DMS79 (cell line): ENCODE measurements around the gene AP4B1.
A peak's percentile ranks its signal among the peaks of the same experiment; 100 is the strongest.

Source experiments
- DNase-seq: peaks from one replicate; lab custom pipeline; 2025; lab: John Stamatoyannopoulos, UW

The AP4B1 gene

DNA sequence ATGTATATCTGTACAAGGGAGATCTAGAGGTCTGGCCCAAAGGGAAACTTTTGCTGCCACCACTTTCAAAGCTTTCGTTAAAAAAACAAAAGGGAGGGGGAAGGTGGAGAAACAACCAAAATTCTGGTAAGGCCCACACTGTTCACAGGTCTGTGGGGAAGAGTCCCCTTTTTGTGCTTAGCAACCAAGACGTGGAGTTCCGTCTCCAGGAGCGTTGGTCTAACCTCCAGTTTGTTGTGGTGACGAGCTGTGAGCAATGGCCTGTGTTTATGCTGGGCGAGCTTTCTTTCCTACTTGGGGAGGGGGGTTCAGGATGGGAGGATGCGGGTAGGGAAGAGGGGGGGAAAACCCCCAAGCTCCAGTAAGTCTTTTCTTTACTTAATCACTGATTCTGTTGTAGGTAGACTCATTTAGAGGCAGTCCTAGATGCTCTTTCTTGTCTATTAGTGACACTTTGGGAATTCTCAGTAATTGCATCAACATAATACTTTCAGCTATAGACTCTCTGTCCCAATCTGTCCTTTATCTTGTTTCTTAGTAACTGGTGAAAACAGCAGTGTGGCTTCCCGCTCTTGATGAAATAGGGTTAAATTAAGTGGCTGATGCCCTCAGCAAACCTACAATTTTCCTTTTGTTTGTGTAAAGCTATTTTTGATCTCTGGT, 26.0 kb upstream of the AP4B1 start:
- DNase-seq, result no peak

DNA sequence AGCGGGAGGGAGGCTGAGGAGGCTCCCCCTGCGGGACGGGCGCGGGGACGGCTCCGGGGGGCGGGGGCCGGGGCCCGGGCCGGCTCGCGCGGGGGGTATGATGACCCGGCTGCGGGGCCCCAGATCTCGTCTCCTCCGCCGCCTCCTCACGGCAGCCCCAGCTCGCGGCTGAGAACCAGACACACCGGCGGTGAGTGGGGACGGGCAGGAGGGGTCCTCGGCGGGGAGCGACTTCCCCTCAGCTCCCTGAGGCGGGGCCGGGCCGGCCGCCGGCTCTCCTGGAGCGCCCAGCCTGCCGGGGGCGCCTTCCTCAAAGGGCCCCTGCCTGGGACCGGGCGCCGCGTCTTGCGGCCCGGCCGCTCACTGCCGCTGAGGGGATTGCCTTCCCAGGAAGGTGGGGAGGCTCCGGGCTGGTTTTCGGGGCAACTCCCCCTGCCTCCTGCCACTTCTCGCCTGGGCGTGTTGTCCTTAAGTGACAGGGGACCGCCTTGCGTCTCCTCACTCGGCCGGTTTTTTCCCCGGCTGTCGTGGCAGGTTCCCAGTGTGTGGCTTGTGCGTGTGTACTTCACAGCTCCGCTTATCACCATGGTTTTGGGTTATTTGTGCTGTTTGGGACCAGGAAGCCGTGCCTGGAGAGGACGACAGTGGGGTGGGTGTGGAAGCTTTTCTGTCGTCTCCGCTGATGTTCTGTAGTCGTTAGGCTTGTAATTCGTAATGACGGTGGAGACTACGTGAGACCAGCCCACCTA, 25.3 kb upstream of the AP4B1 start:
- peak; percentile 7 for DNase-seq

- peak; percentile 75 for DNase-seq
These were observed 24.5 kb upstream of the AP4B1 start, which contains the start of gene HIPK1 for GRCh38 chr1:113928941-113929749. TSS of gene HIPK1 (plus strand) at chr1:113929324.

DNA sequence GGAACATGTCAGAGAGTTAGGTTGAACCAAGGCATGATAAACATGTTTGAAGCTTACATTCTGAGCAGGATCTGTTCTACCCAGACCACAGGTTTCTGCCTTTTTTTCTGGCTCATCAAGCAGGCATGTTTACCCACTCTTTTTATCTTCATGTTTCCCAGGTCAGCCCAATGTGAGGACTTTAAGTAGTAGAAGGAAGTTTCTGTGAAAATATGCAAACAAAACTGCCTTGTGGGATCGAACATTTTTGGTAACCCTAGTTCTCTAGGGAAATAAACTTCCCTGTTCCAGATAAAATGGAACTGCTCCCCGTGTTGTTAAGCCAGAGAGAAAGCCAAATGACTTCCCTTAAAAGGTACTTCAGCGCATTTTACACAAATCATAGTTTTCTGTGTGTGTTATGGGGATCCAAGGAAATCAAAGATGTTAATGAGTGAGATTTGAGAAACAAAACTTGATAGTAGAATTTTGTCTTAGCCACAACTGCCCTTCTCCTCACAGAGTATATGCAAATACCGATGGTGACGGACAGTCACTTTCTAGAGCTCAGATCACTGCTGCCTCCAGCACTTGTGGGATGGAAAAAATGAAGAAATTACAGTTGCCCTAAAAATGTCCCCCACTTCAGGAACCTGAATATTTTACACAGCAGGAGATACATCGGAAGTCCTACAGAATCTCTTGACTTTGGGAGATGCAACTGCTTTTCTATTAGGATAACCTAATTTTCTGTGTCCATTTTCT, 23.8 kb upstream of the AP4B1 start:
- DNase-seq, result no peak

DNA sequence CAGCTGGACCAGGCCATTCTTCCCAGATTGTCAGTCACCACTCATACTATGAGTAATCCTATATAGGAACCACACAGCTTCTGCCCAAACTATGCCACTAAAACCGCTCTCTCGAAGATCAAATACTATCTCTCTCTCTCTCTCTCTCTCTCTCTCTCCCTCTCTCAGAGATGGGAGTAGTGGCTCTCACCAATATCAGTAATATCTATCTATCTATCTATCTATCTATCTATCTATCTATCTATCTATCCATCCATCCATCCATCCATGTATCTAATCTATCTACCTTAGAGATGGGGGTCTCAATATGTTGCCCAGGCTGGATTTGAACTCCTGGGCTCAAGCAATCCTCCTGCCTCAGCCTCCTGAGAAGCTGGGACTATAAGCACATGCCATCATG, 19.9 kb upstream of the AP4B1 start:
- DNase-seq, result no peak

DNA sequence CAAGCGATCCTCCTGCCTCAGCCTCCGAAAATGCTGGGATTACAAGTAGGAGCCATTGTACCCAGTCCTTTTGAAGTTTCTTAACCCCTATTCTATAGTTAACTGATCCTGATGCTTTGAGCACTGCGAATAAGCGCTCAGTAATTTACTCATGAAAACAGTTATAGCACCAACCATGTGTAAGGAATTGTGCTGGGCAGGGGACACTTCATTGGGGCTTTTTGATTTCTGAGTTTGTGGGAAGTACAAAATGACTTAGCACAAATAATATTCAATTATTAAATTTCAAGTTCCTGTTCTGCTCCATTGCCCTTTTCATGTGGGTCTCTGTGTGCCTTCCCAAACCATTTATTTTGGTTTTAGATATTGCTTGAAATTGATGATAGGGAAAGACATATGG, 18.4 kb upstream of the AP4B1 start:
- DNase-seq, result no peak

- no peak for DNase-seq
These were observed 13.6 kb upstream of the AP4B1 start for GRCh38 chr1:113918243-113918642.

DNA sequence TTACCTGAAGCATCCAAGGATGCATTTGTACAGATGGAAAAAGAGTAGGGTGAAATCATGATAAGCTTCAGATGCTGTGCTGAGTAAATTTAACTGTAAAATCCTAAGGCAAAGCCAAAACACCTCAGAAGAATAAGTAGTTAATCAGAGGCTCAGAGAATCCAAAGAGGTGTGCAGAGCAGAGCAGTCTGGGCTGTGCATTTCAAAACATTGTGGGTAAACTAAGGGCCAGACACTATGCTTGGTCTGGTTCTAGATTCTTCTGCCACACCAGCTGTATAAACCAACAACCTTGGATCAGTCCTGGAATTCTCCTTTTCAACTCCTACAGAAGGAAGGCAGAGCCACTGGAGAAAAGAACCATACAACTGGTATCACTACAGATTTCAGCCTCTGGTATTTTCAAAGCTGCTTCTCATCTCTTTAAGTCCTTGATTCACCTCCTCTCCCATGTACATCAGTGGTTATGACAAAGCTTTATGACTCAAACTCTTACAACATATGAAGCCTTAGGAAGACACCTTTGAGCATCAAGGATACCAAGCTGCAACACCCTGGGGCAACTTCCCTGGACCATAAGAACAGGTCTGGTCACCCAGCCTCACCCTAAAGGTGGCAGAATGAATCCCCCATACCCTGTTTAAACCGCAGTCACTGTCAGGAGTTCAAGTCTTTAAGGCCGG, 12.9 kb upstream of the AP4B1 start:
- no peak for DNase-seq

GRCh38 chr1:113916974-113917373, 12.4 kb upstream of the AP4B1 start:
- no peak for DNase-seq

DNA sequence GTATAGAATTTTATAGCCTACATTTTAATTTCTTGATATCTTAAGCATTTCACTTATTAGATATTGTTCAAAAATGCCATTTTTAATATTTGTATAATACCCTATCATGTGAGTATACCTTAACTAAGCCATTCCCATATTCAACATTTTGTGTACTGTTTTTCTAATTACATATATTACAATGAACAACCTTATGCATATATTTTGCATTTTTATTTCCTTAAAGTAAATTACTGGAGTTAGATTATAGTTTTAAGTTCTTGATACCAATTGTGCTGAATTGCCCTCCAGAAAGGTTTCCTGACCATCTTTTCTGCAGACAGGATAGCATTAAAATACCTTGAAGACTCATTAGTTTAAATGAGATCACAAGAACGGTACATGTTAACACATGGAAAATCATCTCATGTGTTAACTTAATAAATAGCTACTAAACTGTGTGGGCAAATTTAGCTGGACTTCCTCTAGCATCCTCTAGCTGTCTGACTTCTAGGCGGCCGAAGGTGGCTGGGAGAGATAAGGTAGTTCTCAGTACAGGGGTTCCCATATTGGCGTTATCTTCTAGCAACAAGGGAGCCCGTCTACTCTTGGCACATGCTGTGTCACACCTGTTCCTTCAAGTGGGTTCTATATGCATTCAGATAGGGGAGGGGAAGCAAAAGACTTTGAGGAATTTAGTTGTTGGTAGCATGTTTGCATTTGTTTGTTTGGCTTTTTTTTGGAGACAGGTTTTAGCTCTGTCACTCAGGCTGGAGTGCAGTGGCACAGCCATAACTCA, 9.5 kb upstream of the AP4B1 start:
- no peak for DNase-seq

GRCh38 chr1:113913312-113913668, 8.7 kb upstream of the AP4B1 start:
- DNase-seq, result no peak

DNA sequence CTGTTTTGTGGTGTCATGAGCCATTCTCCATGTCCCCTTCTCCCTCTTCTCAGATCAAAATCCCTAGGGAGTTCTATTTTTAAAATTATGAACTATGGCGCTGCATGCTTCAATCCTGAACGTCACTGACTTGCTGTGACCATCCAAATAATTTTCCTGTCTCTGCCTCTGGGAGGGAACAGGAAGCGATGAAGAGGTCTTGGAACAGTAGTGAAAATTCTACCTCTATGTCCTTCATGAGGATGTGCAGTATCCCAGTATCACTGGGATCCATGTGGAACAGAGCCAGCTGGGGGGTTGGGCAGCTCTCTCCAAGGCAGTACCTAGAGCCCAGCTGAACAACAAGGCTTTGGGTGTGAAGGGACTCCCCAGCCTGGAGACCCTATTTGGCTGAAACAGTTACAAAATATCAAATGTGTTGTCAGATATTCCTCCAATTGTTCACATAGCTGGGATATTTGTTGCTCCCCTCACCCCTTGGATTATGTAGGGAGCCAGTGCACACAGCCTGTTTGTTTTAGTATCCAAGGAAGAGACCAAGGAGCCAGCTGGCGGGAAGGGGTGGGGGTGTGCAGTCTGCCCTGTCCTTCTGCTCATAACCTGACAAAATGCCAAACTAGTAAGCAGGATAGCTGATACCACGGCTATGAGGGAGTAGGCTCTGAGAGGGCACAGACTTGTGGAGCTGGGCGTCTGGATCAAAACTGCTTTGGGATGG, 8.2 kb upstream of the AP4B1 start:
- no peak for DNase-seq

DNA sequence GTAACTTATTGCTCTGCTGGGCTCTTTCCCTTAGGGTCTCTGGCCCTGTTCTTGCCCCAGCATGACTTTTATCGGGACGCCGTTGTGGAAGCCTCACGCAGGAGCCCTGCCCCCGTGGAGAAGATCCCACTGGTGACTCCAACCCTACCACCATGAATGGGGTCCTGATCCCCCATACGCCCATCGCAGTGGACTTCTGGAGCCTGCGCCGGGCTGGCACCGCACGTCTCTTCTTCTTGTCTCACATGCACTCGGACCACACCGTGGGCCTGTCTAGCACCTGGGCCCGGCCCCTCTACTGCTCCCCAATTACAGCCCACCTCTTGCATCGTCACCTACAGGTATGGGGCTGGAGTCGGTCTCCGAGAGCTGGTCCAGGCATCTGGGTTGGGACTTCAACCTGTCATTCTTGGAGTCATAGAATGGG, 849 bp upstream of the AP4B1 start:
- no peak for DNase-seq

GRCh38 chr1:113904293-113904673, 316 bp downstream of the AP4B1 start:
- peak; percentile 46 for DNase-seq

- no peak for DNase-seq
These were observed 902 bp downstream of the AP4B1 start for GRCh38 chr1:113903501-113904292.

- no peak for DNase-seq
These were observed 3.4 kb downstream of the AP4B1 start for GRCh38 chr1:113901191-113901590.

DNA sequence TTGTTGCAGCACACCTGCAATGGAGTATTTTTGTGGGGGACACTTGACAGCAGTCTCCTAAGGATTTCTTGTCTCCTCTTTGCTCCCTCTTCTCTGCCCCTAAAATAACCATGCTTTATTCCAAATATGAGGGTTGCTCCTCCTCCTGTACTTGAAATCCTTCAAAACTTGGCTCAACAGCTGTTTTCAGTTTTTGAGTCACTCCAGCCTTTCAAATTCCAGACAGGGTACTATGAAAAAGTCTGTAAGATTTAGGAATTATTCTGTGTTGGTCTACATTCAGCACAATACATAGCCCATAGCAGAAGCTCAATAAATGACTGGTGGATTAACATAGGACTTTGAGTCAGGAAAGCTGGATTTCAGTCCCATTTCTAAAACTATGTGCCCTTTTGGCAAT, 5.5 kb downstream of the AP4B1 start:
- no peak for DNase-seq

- DNase-seq, result no peak
These were observed 6.3 kb downstream of the AP4B1 start for GRCh38 chr1:113898241-113898814.

- DNase-seq, result no peak
These were observed 8.6 kb downstream of the AP4B1 start for GRCh38 chr1:113895961-113896360.
